ENCODE measurements around the gene OTUB2. TPM values are rescaled to one million over a fixed set of nuclear protein-coding genes. Genes with fewer than 3 reads are reported as not detected.

Gene OTUB2
- total and polyA plus RNA-seq, 2 of the 8 experiments (the other 6 are each of a cell fraction or from before 2014, with no cell fraction given): 2.2 to 4.2 TPM

GRCh38 chr14:93997082-93997481 is 29.1 kb upstream of the OTUB2 start, which contains the start of gene CCDC197 (continued):
- TF ChIP-seq CTBP2 (IDR thresholded peaks at IDR 0.05; ENCODE audit: borderline replicate concordance, insufficient read depth, insufficient read length, low read length) (no peak), SAP30 (IDR thresholded peaks at IDR 0.05; ENCODE audit: insufficient read depth, insufficient replicate concordance, low read length) (no peak), RFX5 (IDR thresholded peaks at IDR 0.05; ENCODE audit: borderline replicate concordance, low read depth, low read length) (no peak)

Measured in H1 (cell line).